C4-2B (cell line): Measurements from ENCODE around the gene KNDC1.
"Not testable (repeated sequence)": the region's sequence is repeated elsewhere in the genome, so short reads cannot be mapped to it uniquely, and the experiment has no call there.

Experiments used
- H3K27ac ChIP-seq: fragments of 450-650 bp; 2 replicates; pipeline ENCODE4 v1.5.1; 2017
- CTCF ChIP-seq: fragments of 450-650 bp; conservative IDR thresholded peaks from 2 replicates; pipeline ENCODE4 v1.5.1; 2017; ENCODE audit warnings: mild to moderate bottlenecking
- ZFX ChIP-seq: fragments of 450-650 bp; IDR thresholded peaks from 2 replicates; pipeline ENCODE4 v1.6.1; 2017

KNDC1 gene

GRCh38 chr10:133131734-133132472 is 28.1 kb upstream of the KNDC1 start:
- no peak overlapping the region for H3K27ac ChIP-seq
- TF ChIP-seq ZFX (no peak), CTCF (no peak)

GRCh38 chr10:133132473-133133291 is 27.3 kb upstream of the KNDC1 start:
- TF ChIP-seq CTCF (no peak), ZFX (no peak)
- no peak overlapping the region for H3K27ac ChIP-seq

GRCh38 chr10:133133471-133134231 is 26.4 kb upstream of the KNDC1 start:
- no peak for TF ChIP-seq ZFX
- H3K27ac ChIP-seq, result no peak overlapping the region

- no peak for TF ChIP-seq ZFX
- TF ChIP-seq CTCF, result no peak
- no peak overlapping the region for H3K27ac ChIP-seq
These were observed 25.5 kb upstream of the KNDC1 start for GRCh38 chr10:133134411-133135115.

GRCh38 chr10:133135116-133135465 is 24.9 kb upstream of the KNDC1 start:
- TF ChIP-seq ZFX, result no peak
- no peak for TF ChIP-seq CTCF
- no peak overlapping the region for H3K27ac ChIP-seq

- not testable (repeated sequence) for H3K27ac ChIP-seq
These were observed 22.4 kb upstream of the KNDC1 start for GRCh38 chr10:133137486-133138145.

GRCh38 chr10:133139551-133140065 is 20.4 kb upstream of the KNDC1 start:
- H3K27ac ChIP-seq, result no peak overlapping the region
- TF ChIP-seq ZFX (no peak), CTCF (no peak)
